ENCODE measurements around the gene KHDRBS1.

- no peak for TF ChIP-seq CTCF (IDR thresholded peaks at IDR 0.05)
- no peak for TF ChIP-seq POLR2AphosphoS5 (IDR thresholded peaks at IDR 0.05)
Measured at GRCh38 chr1:32025515-32025914, 11.8 kb downstream of the KHDRBS1 start.

All from sigmoid colon (tissue), 4 donors.